Natural killer cell (primary cell): ENCODE measurements around the gene DSN1. TPM values are rescaled to one million over a fixed set of nuclear protein-coding genes. Genes with fewer than 3 reads are reported as not detected.

Source experiments
- ATAC-seq, 3 donors: fragments of 150-1000 bp in 2 of 3; fragments of 200-7000 bp in 1 of 3; cut with Tn5 transposase; 1 replicate in 1 of 3; 2 replicates in 2 of 3; pipeline ENCODE4 v1.10.0; 2021; ENCODE audit warnings: mild to moderate bottlenecking in 2 of 3, moderate library complexity in 2 of 3
- DNase-seq, 2 donors: peaks; one replicate each; pipeline versions ENCODE4 v3.0.0 to v3.0.0-alpha.2; 2013 to 2021; ENCODE audit warnings: mixed read lengths in 1 of 2
- H3K27ac ChIP-seq: one replicate; pipeline ENCODE4 v1.5.1; 2013; ENCODE audit warnings: mild to moderate bottlenecking, low read length
- H3K27me3 ChIP-seq: one replicate; pipeline ENCODE4 v1.6.1; 2013; ENCODE audit warnings: low read length; ENCODE audit not compliant: control insufficient read depth, insufficient read depth
- H3K36me3 ChIP-seq: one replicate; pipeline ENCODE4 v1.6.1; 2013; ENCODE audit warnings: low read length; ENCODE audit not compliant: control insufficient read depth, insufficient read depth
- H3K4me1 ChIP-seq: one replicate; pipeline ENCODE4 v1.6.1; 2013; ENCODE audit warnings: low read length; ENCODE audit not compliant: control insufficient read depth, insufficient read depth
- H3K4me3 ChIP-seq: one replicate; pipeline ENCODE4 v1.5.1; 2013; ENCODE audit warnings: low read length
- H3K9me3 ChIP-seq: one replicate; pipeline ENCODE4 v1.6.1; 2013; ENCODE audit warnings: low read length; ENCODE audit not compliant: control insufficient read depth, insufficient read depth
- H3K27ac Mint-ChIP-seq, 2 donors: one replicate each; pipeline ENCODE4 v1.8.0; 2022; ENCODE audit warnings: mild to moderate bottlenecking in 2 of 2, mixed read lengths in 2 of 2, moderate library complexity in 1 of 2
- H3K27me3 Mint-ChIP-seq, 2 donors: one replicate each; pipeline ENCODE4 v1.8.0; 2022; ENCODE audit warnings: low read depth in 2 of 2, mixed read lengths in 2 of 2
- H3K36me3 Mint-ChIP-seq: one replicate; pipeline ENCODE4 v1.8.0; 2022; ENCODE audit warnings: mixed read lengths
- H3K4me1 Mint-ChIP-seq, 2 donors: one replicate each; pipeline ENCODE4 v1.8.0; 2022; ENCODE audit warnings: mixed read lengths in 2 of 2
- H3K4me3 Mint-ChIP-seq: one replicate; pipeline ENCODE4 v1.8.0; 2022; ENCODE audit warnings: mild to moderate bottlenecking, moderate library complexity, mixed read lengths
- H3K9me3 Mint-ChIP-seq, 2 donors: one replicate each; pipeline ENCODE4 v1.8.0; 2022; ENCODE audit warnings: mixed read lengths in 2 of 2
- CTCF ChIP-seq: fragments of 200-600 bp; IDR thresholded peaks from one replicate; pipeline ENCODE4 v1.8.0; 2022; ENCODE audit warnings: antibody characterized with exemption
- WGBS: methylation state at CpG from one replicate; pipeline ENCODE4 v1.1.7; 2013; ENCODE audit warnings: missing lambda C conversion rate; ENCODE audit not compliant: insufficient coverage; 5-methylcytosine and 5-hydroxymethylcytosine counted together
- intact Hi-C: fragments of 100-400 bp; cut with micrococcal nuclease; formaldehyde crosslinking; loops from one replicate; pipeline ENCODE4 v1.14.2; 2022
- total RNA-seq, 4 donors: library from RNA; stranded (reverse); fragments of 120-200 nt in 1 of 4; gene quantifications; one replicate each; pipeline versions ENCODE4 v1.2.3 to v1.2.4, GENCODE V29; 2013 to 2022

The DSN1 gene
- total RNA-seq, 3 donors from 2014 or later (not counting 1 experiment from before 2014, with no cell fraction given): 15.8 to 19.1 (median 15.8) TPM

GRCh38 chr20:36777576-36777975 is 4.0 kb upstream of the DSN1 start:
- H3K36me3 Mint-ChIP-seq: no peaks in the 10 kb centered on the region
- TF ChIP-seq CTCF: no peak
- no peak overlapping the region for H3K4me3 ChIP-seq
- H3K27ac Mint-ChIP-seq: no peak overlapping the region
- H3K27me3 ChIP-seq: no peaks in the 10 kb centered on the region
- no peaks in the 10 kb centered on the region for H3K27me3 Mint-ChIP-seq
- DNase-seq (no peak), ATAC-seq (no peak)
- no peak overlapping the region for H3K4me3 Mint-ChIP-seq
- H3K36me3 ChIP-seq: no peaks in the 10 kb centered on the region
- no peaks in the 10 kb centered on the region for H3K9me3 Mint-ChIP-seq
- H3K27ac ChIP-seq: no peak overlapping the region
- intact Hi-C loops: no loop called here
- 95% methylated on average over 3 of the region's 3 CpGs for WGBS
- H3K4me1 ChIP-seq: peaks cover 13% of the 10 kb centered on the region
- peaks cover 17 to 25% of the 10 kb centered on the region in 2 donors for H3K4me1 Mint-ChIP-seq
- no peaks in the 10 kb centered on the region for H3K9me3 ChIP-seq

DNA sequence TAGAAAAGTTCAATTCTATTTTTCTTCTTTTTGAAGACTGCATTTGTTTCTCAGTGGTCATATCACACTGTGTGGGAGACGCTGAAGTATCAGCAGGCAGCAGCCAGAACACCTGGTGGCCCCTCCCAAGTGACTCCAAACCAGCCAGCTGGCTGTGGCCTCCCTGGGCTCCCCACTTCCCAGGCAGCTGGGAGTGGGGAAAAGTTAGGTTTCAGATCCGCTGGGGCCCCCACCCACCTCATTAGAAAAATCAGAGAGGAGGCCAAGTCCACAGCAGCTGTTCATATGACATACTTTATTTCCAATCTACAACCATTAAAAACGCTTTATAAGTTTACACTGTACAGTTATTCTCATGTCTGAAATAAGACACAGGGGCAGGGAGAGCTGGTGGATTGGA is 3.6 kb upstream of the DSN1 start:
- no peak overlapping the region for H3K27ac ChIP-seq
- no peak for ATAC-seq
- no peak for DNase-seq
- H3K27ac Mint-ChIP-seq: no peak overlapping the region
- 87% methylated on average over 3 of the region's 3 CpGs for WGBS
- H3K27me3 Mint-ChIP-seq: no peaks in the 10 kb centered on the region
- H3K4me3 ChIP-seq: no peak overlapping the region
- H3K9me3 ChIP-seq: no peaks in the 10 kb centered on the region
- no peak for TF ChIP-seq CTCF
- H3K36me3 ChIP-seq: no peaks in the 10 kb centered on the region
- intact Hi-C loops: no loop called here
- no peak overlapping the region for H3K4me3 Mint-ChIP-seq
- H3K36me3 Mint-ChIP-seq: no peaks in the 10 kb centered on the region
- H3K4me1 ChIP-seq: peaks cover 13% of the 10 kb centered on the region
- H3K9me3 Mint-ChIP-seq: no peaks in the 10 kb centered on the region
- H3K4me1 Mint-ChIP-seq: peaks cover 17 to 27% of the 10 kb centered on the region in 2 donors
- no peaks in the 10 kb centered on the region for H3K27me3 ChIP-seq

- DNase-seq (no peak), ATAC-seq (no peak)
- Mint-ChIP-seq H3K4me3 (peak overlapping the region; percentile 55), H3K9me3 (no peaks in the 10 kb centered on the region), H3K27ac (peak overlapping the region in 1 of 2 donors; percentile 71), H3K27me3 (no peaks in the 10 kb centered on the region), H3K4me1 (peaks cover 17 to 27% of the 10 kb centered on the region in 2 donors), H3K36me3 (no peaks in the 10 kb centered on the region)
- Histone ChIP-seq H3K36me3 (no peaks in the 10 kb centered on the region), H3K27ac (no peak overlapping the region), H3K4me3 (no peak overlapping the region), H3K9me3 (no peaks in the 10 kb centered on the region), H3K4me1 (peaks cover 13% of the 10 kb centered on the region), H3K27me3 (no peaks in the 10 kb centered on the region)
- TF ChIP-seq CTCF: no peak
- WGBS: 65% methylated on average over 3 of the region's 3 CpGs
- intact Hi-C loops: no loop called here
Observed at GRCh38 chr20:36775826-36776225, 2.3 kb upstream of the DSN1 start.

DNA sequence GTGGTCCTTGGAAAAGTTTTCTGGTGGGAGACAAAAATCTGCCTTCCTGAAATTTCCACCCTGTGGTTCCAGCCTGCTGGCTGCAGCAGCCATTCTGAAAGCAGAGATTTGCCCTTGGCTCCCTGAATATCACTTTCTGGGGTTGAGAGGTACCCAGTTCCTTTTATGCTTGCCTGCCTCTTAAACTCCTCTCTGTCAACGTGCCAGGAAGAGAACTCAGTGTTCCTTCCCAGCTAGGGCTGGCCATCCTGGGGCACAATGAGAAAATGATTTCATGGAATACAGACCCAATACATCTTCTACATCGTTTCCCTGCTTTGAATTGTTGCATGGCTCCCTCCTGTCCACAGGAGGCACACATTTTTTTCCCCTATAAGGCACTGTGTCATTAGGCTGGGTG is 1.6 kb upstream of the DSN1 start:
- intact Hi-C loops: no loop called here
- Histone ChIP-seq H3K27ac (no peak overlapping the region), H3K9me3 (no peaks in the 10 kb centered on the region), H3K36me3 (no peaks in the 10 kb centered on the region), H3K27me3 (no peaks in the 10 kb centered on the region), H3K4me1 (peaks cover 13% of the 10 kb centered on the region), H3K4me3 (no peak overlapping the region)
- H3K36me3 Mint-ChIP-seq: no peaks in the 10 kb centered on the region
- H3K27me3 Mint-ChIP-seq: no peaks in the 10 kb centered on the region
- WGBS: 84% methylated on average over 2 of the region's 2 CpGs
- H3K4me3 Mint-ChIP-seq: peak overlapping the region; percentile 94
- DNase-seq (no peak), ATAC-seq (no peak)
- TF ChIP-seq CTCF: no peak
- H3K27ac Mint-ChIP-seq: peak overlapping the region; percentile 58 to 94
- H3K9me3 Mint-ChIP-seq: no peaks in the 10 kb centered on the region
- H3K4me1 Mint-ChIP-seq: peaks cover 17 to 27% of the 10 kb centered on the region in 2 donors
